A549 (cell line): ENCODE data around the gene GAS7. TPM values are rescaled to one million over a fixed set of nuclear protein-coding genes. Genes with fewer than 3 reads are reported as not detected.

Source experiments
- ATAC-seq, 2 experiments: fragments of 200-7000 bp in 1 of 2; fragments of >200 bp in 1 of 2; cut with Nextera tagmentation in 1 of 2; cut with Tn5 transposase in 1 of 2; 3 replicates each; pipeline versions ENCODE4 v1.8.0 to v1.9.1; 2018 to 2020; ENCODE audit warnings: mild to moderate bottlenecking in 1 of 2, moderate library complexity in 1 of 2
- CTCF ChIA-PET: fragments of 300-600 bp; sonication (Branson Sonifier 250); formaldehyde crosslinking; extraction: SDS; loops from one replicate; lab custom pipeline; 2021; ENCODE audit warnings: antibody characterized with exemption, inconsistent platforms; lab: Yijun Ruan, JAX
- POLR2A ChIA-PET: fragments of 350-600 bp; formaldehyde crosslinking; extraction: SDS; loops from one replicate; lab custom pipeline; 2021; ENCODE audit warnings: antibody characterized with exemption, inconsistent platforms; lab: Yijun Ruan, JAX
- DNase-seq, 2 experiments: peaks; one replicate each; pipeline versions ENCODE4 v3.0.0 to v3.0.0-alpha.2; 2011 to 2016; ENCODE audit warnings: low read depth in 1 of 2, low spot score in 1 of 2
- FAIRE-seq: peaks from 2 replicates; lab custom pipeline; 2011; peaks lifted over from hg19 to GRCh38; lab: Jason Lieb, UNC
- H3K27ac ChIP-seq, 2 experiments: fragments of >200 bp; sonication (Bioruptor Twin); formaldehyde crosslinking; 3 replicates each; pipeline ENCODE4 v1.5.1; 2016 to 2017
- H3K4me1 ChIP-seq: fragments of >200 bp; sonication (Bioruptor Twin); formaldehyde crosslinking; 3 replicates; pipeline ENCODE4 v1.6.1; 2016
- H3K4me2 ChIP-seq: fragments of >200 bp; sonication (Bioruptor Twin); formaldehyde crosslinking; 3 replicates; pipeline ENCODE4 v1.6.1; 2016
- H3K4me3 ChIP-seq: fragments of >200 bp; sonication (Bioruptor Twin); formaldehyde crosslinking; 3 replicates; pipeline ENCODE4 v1.5.1; 2016
- H3K9me3 ChIP-seq: fragments of >200 bp; sonication (Bioruptor Twin); formaldehyde crosslinking; 3 replicates; pipeline ENCODE4 v1.6.1; 2016
- CBX8 ChIP-seq: fragments of 200-600 bp; sonication (generic); IDR thresholded peaks from 2 replicates; pipeline ENCODE4 v1.6.1; 2016
- CEBPB ChIP-seq, 2 experiments: fragments of >200 bp in 1 of 2; sonication (Bioruptor Twin) in 1 of 2; formaldehyde crosslinking in 1 of 2; IDR thresholded peaks; 2 replicates each; pipeline ENCODE4 v1.6.1; 2012 to 2016
- CTCF ChIP-seq: fragments of >200 bp; sonication (Bioruptor Twin); formaldehyde crosslinking; IDR thresholded peaks from 3 replicates; pipeline ENCODE4 v1.5.1; 2016
- E2F6 ChIP-seq: IDR thresholded peaks from 2 replicates; pipeline ENCODE4 v1.6.1; 2012; ENCODE audit warnings: low read depth, borderline replicate concordance
- EHF ChIP-seq: fragments of 250-450 bp; sonication (Bioruptor Pico); IDR thresholded peaks from 2 replicates; pipeline ENCODE4 v1.5.0; 2020; ENCODE audit warnings: mild to moderate bottlenecking
- EHMT2 ChIP-seq: fragments of 200-600 bp; sonication (generic); IDR thresholded peaks from 2 replicates; pipeline ENCODE4 v1.6.1; 2016; ENCODE audit warnings: antibody characterized with exemption, low read depth, mild to moderate bottlenecking, moderate library complexity
- FOSB ChIP-seq: fragments of 250-450 bp; sonication (Bioruptor Pico); IDR thresholded peaks from 2 replicates; pipeline ENCODE4 v1.5.0; 2020; ENCODE audit warnings: mild to moderate bottlenecking, moderate library complexity
- GATA3 ChIP-seq: IDR thresholded peaks from 2 replicates; pipeline ENCODE4 v1.6.1; 2012; ENCODE audit warnings: borderline replicate concordance
- JUN ChIP-seq, 2 experiments: fragments of >200 bp; sonication (Bioruptor Twin); formaldehyde crosslinking; IDR thresholded peaks; 2 replicates in 1 of 2; 3 replicates in 1 of 2; pipeline ENCODE4 v1.6.1; 2016 to 2017
- JUNB ChIP-seq: fragments of >200 bp; sonication (Bioruptor Twin); formaldehyde crosslinking; IDR thresholded peaks from 2 replicates; pipeline ENCODE4 v1.6.1; 2016
- KDM1A ChIP-seq: fragments of 200-600 bp; sonication (generic); IDR thresholded peaks from 2 replicates; pipeline ENCODE4 v1.6.1; 2016; ENCODE audit warnings: low read depth, mild to moderate bottlenecking
- KDM5A ChIP-seq: fragments of 200-600 bp; sonication (generic); IDR thresholded peaks from 2 replicates; pipeline ENCODE4 v1.6.1; 2016; ENCODE audit warnings: antibody characterized with exemption, mild to moderate bottlenecking
- MAX ChIP-seq: IDR thresholded peaks from 2 replicates; pipeline ENCODE4 v1.6.1; 2012
- NFE2L2 ChIP-seq: fragments of 150-350 bp; conservative IDR thresholded peaks from 2 replicates; pipeline ENCODE4 v1.6.1; 2014; ENCODE audit warnings: low read length
- PBX3 ChIP-seq: IDR thresholded peaks from 2 replicates; pipeline ENCODE4 v1.6.1; 2012
- PHF8 ChIP-seq: fragments of 200-600 bp; sonication (generic); IDR thresholded peaks from 2 replicates; pipeline ENCODE4 v1.6.1; 2016; ENCODE audit warnings: low read depth, mild to moderate bottlenecking, antibody characterized with exemption, moderate library complexity, borderline replicate concordance
- RAD21 ChIP-seq, 2 experiments: fragments of >200 bp in 1 of 2; sonication (Bioruptor Twin) in 1 of 2; formaldehyde crosslinking in 1 of 2; IDR thresholded peaks in 1 of 2; conservative IDR thresholded peaks in 1 of 2; 2 replicates in 1 of 2; 3 replicates in 1 of 2; pipeline ENCODE4 v1.6.1; 2012 to 2018; ENCODE audit warnings: inconsistent platforms in 1 of 2
- RNF2 ChIP-seq: fragments of 200-600 bp; sonication (generic); IDR thresholded peaks from 2 replicates; pipeline ENCODE4 v1.6.1; 2016; ENCODE audit warnings: low read depth, mild to moderate bottlenecking, antibody characterized with exemption, moderate library complexity, borderline replicate concordance
- TP53 ChIP-seq: fragments of 250-450 bp; sonication (Bioruptor Pico); IDR thresholded peaks from 2 replicates; pipeline ENCODE4 v1.5.0; 2021; ENCODE audit warnings: mild to moderate bottlenecking, moderate library complexity
- USF2 ChIP-seq: fragments of 450-650 bp; IDR thresholded peaks from 2 replicates; pipeline ENCODE4 v1.6.1; 2014; ENCODE audit warnings: antibody characterized with exemption
- ZC3H11A ChIP-seq: fragments of 450-650 bp; IDR thresholded peaks from 2 replicates; pipeline ENCODE4 v1.6.1; 2014; ENCODE audit warnings: antibody characterized with exemption, mild to moderate bottlenecking
- WGBS: methylation state at CpG from one replicate; pipeline ENCODE4 v1.1.6; 2017; ENCODE audit errors: missing lambda C conversion rate; 5-methylcytosine and 5-hydroxymethylcytosine counted together
- polyA plus RNA-seq, 4 experiments: library from polyadenylated mRNA; depleted of rRNA in 3 of 4; stranded (reverse); fragments of >200 nt; fragmentation: RNase III in 1 of 4; extraction: RNeasy Plus Mini Kit Qiagen cat#74134 plus additional on column Dnase treatment in 1 of 4; gene quantifications; 2 replicates in 3 of 4; 3 replicates in 1 of 4; pipeline ENCODE4 v1.2.3, GENCODE V29; 2011 to 2017
- TF ChIP-seq, protein P1 (sequence below): fragments of 200-600 bp; sonication (generic); IDR thresholded peaks from 2 replicates; pipeline ENCODE4 v1.6.1; 2016; ENCODE audit warnings: antibody characterized with exemption, mild to moderate bottlenecking, moderate library complexity

Gene GAS7
- polyA plus RNA-seq, 2 of the 4 experiments (the other 2 are of a cell fraction): 1.3 to 1.5 TPM

- Histone ChIP-seq H3K27ac (no peak overlapping the region), H3K9me3 (no peaks in the 10 kb centered on the region), H3K4me3 (no peak overlapping the region), H3K4me1 (no peaks in the 10 kb centered on the region), H3K4me2 (no peak overlapping the region)
- ChIA-PET CTCF (interaction anchor here (1.2 kb wide), 1 partner anchor 35 kb away, joined by 3 read pairs; no protein-coding TSS in a partner anchor), POLR2A (interaction anchor here (0.5 kb wide), 1 partner anchor 10 kb away, joined by 3 read pairs; no protein-coding TSS in a partner anchor)
- TF ChIP-seq USF2: no peak
- no peak for TF ChIP-seq PBX3
- TF ChIP-seq JUNB: no peak
- TF ChIP-seq RNF2: no peak
- TF ChIP-seq JUN (IDR thresholded peaks at IDR 0.05): no peak
- no peak for TF ChIP-seq TP53 (CRISPR knock-in tag)
- TF ChIP-seq EHF (CRISPR knock-in tag): no peak
- TF ChIP-seq CBX8: no peak
- TF ChIP-seq ZC3H11A: no peak
- TF ChIP-seq, protein P1, sequence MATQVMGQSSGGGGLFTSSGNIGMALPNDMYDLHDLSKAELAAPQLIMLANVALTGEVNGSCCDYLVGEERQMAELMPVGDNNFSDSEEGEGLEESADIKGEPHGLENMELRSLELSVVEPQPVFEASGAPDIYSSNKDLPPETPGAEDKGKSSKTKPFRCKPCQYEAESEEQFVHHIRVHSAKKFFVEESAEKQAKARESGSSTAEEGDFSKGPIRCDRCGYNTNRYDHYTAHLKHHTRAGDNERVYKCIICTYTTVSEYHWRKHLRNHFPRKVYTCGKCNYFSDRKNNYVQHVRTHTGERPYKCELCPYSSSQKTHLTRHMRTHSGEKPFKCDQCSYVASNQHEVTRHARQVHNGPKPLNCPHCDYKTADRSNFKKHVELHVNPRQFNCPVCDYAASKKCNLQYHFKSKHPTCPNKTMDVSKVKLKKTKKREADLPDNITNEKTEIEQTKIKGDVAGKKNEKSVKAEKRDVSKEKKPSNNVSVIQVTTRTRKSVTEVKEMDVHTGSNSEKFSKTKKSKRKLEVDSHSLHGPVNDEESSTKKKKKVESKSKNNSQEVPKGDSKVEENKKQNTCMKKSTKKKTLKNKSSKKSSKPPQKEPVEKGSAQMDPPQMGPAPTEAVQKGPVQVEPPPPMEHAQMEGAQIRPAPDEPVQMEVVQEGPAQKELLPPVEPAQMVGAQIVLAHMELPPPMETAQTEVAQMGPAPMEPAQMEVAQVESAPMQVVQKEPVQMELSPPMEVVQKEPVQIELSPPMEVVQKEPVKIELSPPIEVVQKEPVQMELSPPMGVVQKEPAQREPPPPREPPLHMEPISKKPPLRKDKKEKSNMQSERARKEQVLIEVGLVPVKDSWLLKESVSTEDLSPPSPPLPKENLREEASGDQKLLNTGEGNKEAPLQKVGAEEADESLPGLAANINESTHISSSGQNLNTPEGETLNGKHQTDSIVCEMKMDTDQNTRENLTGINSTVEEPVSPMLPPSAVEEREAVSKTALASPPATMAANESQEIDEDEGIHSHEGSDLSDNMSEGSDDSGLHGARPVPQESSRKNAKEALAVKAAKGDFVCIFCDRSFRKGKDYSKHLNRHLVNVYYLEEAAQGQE: no peak
- TF ChIP-seq FOSB (CRISPR knock-in tag): no peak
- no peak for TF ChIP-seq RAD21 (conservative IDR thresholded peaks at IDR 0.05 in 1 of 2, IDR thresholded peaks at IDR 0.05 in 1 of 2)
- TF ChIP-seq NFE2L2: no peak
- no peak for TF ChIP-seq EHMT2
- FAIRE-seq (no peak), DNase-seq (no peak), ATAC-seq (no peak)
- WGBS: 47% methylated on average over 8 of the region's 8 CpGs
Measured at GRCh38 chr17:10155371-10156076, 42.9 kb downstream of the GAS7 start.

DNA sequence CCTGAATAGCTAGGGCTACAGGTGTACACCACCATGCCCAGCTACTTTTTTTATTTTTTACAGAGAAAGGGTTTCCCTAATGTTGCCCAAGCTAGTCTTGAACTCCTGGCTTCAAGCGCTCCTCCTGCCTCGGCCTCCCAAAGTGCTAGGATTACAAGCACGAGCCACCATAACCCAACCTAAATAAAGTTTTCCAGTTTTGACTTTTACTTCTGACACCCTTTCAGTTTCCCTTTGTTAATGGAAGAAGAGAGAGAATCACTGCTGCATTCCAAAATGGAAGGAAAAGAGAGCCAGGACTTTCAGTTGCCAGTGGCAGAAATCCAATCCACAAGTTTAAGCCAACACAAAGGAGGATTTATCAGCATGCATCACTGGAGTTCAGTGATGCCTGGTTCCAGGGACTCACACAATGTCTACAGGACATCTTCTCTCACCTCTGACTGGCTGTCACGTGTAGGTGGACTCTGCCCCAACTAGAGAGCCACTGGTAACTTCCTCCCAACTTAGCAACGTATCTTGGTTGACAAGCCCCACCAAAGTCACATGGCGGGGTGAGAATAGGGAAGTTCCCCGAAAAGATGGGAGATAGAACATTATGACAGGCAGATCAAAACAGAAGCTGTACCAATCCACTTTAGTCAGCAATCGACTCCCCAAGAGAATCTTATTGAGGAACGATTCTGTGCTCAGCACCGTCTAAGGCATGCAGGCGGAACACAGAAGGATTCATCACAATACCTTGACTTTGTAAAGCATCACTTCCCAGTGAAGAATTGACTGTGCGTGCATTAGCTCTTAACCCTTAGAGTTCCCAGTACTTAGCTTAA lies 46.5 kb downstream of the GAS7 start:
- POLR2A ChIA-PET: no interaction called here
- Histone ChIP-seq H3K4me1 (0 out of 3 replicates have a peak, but pooled peaks cover 6% of the 10 kb centered on the region), H3K4me2 (no peak overlapping the region), H3K27ac (no peak overlapping the region), H3K4me3 (no peak overlapping the region), H3K9me3 (no peaks in the 10 kb centered on the region)
- TF ChIP-seq PHF8: no peak
- TF ChIP-seq CEBPB (IDR thresholded peaks at IDR 0.05): no peak
- no peak for TF ChIP-seq GATA3
- no peak for TF ChIP-seq MAX
- TF ChIP-seq NFE2L2: no peak
- no peak for TF ChIP-seq KDM5A
- no peak for TF ChIP-seq TP53 (CRISPR knock-in tag)
- TF ChIP-seq CTCF: no peak
- TF ChIP-seq E2F6: no peak
- no peak for TF ChIP-seq KDM1A
- no peak for DNase-seq
- 59% methylated on average over 12 of the region's 12 CpGs for WGBS
- FAIRE-seq: no peak
- no peak for ATAC-seq
- CTCF ChIA-PET: interaction anchor here (1.1 to 1.3 kb wide), 3 partner anchors 14 to 227 kb away, joined by 3 read pairs; no protein-coding TSS in a partner anchor
